Measurements from ENCODE around the gene REX1BD.

REX1BD gene

DNA sequence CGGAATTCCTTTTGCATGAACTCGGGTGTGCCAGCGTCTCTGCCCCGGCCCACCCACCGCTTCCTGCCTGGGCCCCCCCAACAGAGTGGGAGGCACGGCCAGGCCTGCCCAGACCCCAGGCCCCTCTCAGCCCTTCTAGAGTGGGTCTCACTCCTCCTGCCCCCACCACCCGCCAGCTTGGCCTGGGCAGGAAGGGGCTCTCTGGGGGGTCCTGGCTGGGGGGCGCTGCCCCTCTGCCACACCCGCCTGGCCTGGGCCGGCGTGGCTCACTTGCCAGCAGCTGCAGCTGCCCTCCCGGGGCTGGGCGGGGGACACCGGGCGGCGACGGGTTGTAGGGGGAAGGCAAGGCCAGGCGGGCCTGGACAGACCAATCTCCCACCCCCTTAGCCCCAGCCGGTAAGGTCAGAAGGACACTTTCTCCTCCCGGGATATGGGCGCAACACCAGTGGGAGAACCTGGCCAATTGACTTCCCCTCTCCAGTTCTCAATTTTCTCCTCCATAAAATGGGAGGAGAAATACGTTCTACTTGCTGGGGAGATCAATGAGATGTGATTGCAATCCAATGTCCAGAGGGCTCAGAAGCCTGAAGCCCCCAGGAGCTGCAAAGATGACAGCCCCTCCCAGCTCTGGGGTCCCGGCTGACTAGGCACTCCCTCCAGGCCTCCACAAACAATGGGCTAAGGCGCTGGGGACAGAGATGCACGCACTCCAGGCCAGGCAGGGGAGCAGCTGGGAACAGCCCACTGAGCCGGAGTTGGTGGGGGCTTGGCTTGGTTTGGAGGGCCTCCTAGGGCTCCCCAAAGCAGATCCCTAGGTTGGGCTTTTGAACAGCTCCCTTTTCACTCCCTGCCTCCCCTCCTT, 15.6 kb downstream of the REX1BD start:
- no peak for DNase-seq

DNA sequence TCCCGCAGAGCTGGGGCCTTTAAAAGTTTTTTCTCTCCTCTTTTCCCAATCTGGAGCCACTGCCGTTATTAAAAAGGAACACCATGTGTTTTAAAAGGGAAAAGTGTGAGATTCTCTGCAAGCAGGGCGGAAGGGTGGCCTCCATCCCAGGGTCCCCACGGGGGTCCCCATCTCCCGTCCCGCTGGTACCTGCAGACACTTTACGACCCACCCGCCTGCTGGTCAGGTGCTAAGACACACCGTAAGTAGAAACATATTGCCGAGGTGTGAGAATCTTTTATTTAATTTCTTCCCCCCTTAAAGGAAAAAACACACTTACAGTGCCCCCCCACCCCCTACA, 16.2 kb downstream of the REX1BD start:
- DNase-seq = no peak

DNA sequence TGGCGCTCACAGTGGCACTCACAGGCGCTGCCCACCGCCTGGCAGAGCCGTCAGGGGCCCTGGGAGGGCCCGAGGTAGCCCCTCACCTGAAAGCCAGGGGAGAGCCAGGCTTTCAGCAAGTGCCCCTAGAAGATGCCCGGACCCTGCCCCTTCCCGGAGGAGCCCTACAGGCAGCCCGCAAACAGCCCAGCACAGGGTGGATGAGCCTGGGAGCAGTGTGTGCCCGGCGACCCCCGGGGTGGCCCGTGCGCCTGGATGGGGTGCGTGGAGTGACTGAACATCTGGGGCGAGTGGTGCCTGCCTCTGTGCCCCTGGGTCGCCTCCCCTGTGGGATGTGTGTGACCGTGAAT, 16.6 kb downstream of the REX1BD start:
- DNase-seq = no peak

DNA sequence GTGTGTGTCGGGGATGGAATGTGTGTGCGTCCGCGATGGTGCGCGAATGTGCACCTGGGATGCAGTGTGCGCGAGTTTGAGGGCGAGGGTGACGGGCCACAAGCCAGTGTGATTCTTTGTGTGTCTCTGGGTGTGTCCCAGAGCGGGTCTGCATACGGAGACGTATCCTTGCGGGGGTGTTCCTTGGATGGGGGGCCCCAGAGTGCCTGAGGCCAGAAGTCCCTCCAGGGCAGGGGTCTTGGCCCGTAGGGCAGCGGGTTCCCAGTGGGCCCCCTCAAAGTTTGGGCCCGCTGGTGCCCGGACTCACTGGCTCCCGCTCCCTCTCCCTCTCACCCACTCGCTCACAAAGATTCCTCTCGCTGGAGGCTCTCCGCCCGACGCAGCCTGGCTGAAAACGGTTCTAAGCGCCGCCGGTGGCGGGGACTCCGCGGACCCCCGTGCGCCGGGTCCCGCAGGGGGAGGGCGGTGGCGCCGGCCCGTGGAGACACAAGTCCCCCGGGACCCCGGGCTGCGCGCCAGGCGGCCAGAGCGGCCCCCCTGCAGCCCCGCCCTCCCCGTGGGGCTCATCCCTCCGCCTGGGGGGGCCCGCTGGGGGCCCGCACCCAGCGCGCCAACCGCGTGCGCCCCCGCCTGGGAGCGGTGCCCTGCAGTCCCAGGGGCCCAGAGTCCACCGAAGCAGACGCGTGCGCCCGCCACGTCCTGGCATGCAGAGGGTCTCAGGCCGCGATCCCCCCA, 17.1 kb downstream of the REX1BD start:
- no peak for DNase-seq

DNA sequence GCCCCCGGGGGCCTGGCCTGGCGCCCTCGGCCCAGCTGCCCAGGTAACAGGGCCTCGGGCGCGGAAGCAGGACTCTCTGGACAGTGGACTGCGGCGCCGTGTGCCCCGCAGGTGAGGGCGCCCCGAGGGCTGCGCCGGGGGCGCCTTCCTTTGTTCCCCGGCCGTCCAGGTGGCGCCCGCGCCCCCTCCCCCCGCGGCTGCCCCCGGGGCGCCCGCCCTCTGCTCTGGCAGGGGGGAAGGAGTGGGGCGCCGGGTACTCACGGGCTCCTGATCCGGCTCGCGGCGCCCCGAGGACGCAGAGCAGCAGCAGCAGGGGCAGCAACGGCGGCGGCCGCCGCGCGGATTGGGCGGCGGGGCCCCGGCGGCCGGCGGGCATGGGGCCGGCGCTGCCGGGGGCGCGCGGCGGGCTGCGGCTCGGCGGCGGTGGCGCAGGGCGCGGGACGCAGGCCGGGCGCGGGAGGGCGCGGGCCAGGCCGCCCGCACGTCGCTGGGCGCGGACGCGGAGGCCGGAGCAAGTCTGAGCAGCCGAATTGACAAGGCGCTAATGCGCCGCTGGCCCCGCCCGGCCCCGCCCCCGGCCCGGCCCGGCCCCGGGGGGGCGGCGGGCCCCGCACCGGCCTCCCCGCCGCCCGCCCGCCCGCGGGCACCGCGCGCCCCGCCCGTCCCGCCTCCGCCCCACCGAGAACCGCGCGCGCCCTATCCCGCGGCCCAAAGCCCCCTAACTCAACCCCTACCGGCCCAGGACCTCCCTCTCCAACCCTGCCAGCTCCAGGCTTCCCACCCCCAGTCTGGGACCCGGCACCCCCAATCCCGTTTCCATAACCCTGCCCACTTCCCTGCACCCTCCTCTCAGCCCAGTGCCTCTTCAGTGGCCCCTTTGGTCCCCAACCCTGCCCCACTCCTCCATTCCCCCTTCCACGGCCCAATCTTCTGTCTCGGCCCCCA, 18.0 kb downstream of the REX1BD start, which contains the start of gene CRLF1:
Gene CRLF1 (minus strand): TSS at position 519 of the 945 bp plus-strand sequence. CDS start 143 bp downstream, at position 376.
- DNase-seq = no peak

DNA sequence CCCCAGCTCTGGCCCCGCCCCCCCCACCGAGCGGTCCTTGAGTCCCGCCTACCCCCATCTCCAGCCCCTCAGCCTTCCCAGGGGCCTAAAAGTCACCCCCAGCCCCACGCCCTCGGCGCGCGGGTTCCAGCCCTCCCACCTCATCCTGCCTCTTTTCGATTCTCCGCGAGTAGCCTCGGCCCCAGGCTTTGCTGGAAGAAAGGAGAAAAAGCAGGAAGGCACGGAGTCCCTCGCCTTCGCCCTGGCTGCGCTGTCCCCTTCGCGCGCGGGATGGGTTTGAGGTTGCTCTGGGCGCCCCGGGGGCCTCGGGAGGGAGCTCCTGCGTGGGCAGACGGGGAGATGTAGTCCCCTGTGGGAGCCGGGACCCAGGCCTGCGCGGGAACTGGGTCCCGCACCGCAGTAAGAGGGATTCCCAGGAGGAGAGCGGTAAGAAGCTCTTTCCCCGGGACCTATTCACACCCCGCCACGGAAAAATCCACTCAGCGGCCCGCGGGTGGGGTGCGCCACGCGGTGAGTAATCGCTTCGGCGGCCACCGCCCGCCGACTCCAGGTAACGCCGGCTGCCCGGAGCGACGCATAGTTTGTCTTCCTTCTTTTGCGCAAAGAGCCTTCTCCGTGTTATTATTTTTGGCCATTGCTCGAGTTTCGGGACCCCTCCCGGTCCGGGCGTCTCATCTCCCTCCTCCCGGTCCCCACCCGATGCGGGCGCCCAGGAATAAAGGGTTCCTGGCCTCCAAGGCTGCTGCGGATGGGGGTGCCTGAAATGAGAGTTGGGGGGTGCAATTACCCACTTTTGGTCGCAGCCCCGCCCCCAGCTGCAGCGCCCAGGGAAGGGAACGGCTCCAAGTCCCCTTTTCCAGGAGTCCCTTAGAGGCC, 18.9 kb downstream of the REX1BD start:
- no peak for DNase-seq

DNA sequence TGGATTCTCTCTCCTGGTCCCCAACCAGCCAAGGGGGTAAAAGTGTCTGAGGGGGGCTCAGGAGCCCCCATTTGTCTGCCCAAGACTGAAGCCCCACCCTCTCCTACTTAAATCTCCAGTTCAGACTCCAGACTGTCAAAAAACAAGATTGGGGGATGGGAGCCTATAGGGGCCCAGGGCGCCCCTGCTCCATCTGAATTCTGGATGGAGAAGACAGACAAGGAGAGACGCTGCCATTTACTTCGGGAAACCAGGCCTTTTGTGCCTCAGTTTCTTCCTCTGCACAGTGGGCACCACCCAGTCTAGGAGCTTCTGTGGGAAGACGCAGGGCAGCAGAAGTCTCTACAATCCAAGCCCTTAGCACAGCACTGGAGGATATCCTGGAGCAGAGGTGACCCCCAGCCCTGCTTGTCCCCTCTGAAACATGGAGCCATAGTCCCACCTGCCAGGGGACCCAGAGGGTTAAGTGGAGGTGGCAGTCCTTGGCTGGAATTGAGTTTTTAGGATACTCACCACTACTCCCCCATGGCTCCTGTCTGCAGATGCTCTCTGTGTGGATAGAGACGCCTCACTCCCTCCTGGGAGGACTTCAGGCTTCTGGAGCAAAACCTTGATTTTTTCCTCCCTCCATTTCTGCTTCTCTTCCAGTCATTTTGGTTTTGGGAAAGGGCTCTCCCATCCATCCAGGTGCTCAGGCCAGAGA, 19.7 kb downstream of the REX1BD start:
- DNase-seq = no peak

DNA sequence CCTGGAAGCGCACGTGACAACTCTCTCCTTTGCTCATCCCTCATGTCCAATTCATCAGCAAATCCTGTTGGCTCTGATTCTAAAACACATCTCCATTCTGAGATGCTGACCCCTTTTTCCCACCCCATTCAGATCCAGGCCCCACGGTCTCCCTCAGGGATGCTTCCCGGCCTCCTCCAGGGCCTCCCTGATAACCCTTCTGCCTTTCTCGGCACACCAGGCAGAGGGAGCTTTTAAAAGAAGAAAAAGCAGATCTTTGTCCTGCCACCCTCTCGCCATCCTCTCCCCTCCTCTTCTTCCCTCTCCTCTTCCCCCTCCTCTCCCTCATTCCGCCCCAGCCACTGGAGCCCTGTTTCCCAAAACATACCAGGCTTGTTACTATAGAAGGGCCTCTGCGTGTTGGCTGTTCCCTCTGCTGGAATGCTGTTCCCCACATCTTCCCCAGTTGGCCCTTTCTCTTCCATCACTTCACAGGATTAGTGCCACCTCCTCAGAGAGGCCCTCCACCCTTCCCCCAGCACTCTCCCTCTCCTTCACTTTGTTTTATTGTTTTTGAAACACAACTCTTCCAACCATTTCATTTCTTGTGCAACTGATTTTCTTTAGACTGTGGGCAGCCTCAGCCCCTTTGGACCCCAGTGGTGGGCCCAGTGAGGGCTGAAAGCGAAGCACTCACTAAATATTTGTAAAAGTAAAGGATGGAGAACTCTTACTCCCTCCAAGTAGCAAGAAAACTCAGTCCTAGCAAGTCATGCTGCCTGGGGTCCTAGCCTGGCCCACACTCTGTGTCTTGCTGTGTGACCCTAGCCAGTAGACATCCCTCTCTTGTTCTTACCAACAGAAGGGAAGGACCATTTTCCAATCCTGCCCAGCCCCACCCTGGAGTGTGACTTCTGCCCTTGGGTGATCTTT, 20.5 kb downstream of the REX1BD start:
- DNase-seq = no peak

DNA sequence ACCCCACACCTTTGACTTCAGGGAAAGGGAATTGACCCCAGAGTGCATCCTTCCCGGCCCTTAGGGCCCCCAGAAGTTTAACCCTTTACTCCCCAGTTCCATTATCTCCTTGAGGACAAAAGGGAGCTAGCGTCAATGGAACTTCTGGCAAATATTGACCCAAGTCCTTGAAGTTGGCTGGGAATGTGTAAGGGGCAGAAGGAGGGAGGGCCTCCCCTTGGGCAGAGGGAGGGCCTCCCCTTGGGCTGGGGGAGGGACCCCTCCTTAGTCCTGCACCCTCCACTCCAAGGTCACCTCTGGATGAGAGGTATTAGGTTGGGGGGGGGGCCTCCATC, 21.1 kb downstream of the REX1BD start:
- DNase-seq = no peak

DNA sequence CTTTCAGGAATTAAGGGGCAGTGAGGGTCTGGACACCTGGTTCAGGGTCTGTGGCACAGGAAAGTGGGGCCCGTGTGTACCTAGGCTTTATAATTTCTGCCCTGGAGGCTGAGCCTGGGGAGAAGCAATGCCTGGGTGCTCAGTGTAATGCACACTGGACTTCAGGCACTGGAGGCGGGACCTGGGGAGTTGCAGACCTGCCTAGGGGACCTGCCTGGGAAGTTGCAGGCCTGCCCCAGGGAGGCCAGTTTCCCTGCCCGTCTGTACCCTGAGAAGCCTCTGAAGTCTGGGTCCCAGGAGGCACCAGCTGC, 21.6 kb downstream of the REX1BD start:
- DNase-seq = no peak

DNA sequence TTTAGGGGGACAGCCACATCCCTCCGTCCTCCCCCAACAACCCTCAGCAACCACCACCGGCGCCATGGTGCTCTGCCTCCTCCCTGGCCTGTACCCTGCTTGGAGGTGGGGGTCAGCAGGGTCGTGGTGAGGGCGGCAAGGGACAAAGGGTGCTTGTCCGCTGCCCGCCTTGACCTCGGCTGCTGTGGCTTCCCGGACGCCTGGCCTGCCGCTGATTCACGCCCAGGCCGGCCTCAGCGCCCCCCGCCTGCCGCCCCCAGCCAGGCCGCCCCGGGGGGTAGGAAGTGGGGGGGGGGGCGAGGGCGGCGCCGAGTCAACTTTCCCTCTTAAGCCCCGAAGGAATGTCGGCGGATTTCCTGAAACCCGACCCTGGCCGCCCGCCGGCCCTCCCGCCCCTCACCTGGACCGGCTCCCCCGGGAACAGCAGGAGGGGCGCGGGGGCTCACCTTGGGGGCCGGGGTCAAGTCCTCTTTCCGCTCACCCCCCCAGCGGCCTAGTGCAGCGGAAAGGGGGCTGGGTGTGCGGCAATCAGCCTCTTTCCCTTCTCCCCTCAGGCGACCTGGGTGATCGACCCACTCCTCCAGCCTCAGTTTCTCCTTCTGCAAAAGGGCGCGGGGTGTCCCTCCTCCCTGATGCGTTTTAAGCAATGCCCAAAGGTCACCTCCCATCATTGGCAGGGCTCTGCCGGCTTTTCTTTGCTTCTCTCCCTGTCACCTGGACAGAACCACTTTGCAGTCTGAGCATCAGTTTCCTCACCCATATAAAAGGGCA, 22.1 kb downstream of the REX1BD start:
- DNase-seq = no peak

DNA sequence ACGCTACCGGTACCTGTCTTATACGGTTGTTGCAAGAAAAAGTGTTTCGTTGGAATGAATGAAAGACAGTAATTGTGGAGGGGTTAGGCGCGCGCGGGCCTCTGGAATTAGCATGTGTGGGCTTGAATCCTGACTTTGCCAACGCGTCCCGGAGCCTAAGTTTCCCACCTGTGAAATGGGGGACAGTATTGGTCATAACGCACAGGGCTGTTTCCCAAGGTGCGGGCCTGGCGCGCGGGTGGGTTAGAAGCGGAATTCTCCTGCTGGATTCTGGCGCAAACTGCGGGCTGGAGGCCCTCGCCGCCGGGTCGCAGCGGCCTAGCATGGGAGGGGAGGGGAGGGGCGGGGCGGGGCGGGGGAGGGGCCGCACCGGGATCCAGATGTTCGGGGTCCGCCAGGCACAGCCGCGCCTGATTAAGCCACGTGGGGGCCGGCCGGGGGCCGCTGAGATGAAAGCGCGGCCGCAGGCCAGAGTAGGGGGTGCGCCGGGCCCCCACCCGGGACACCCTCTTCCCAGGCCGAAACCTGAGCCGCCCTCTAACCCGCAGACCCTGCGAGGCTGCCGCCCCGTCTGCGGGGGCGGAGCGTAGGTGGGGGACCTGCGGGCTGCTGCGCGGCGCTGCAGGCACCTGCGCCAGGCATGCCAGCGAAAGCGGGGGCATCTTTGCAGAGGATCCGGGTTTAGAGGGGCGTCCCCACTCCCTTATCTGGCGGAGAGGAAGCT, 22.9 kb downstream of the REX1BD start:
- DNase-seq = no peak

DNA sequence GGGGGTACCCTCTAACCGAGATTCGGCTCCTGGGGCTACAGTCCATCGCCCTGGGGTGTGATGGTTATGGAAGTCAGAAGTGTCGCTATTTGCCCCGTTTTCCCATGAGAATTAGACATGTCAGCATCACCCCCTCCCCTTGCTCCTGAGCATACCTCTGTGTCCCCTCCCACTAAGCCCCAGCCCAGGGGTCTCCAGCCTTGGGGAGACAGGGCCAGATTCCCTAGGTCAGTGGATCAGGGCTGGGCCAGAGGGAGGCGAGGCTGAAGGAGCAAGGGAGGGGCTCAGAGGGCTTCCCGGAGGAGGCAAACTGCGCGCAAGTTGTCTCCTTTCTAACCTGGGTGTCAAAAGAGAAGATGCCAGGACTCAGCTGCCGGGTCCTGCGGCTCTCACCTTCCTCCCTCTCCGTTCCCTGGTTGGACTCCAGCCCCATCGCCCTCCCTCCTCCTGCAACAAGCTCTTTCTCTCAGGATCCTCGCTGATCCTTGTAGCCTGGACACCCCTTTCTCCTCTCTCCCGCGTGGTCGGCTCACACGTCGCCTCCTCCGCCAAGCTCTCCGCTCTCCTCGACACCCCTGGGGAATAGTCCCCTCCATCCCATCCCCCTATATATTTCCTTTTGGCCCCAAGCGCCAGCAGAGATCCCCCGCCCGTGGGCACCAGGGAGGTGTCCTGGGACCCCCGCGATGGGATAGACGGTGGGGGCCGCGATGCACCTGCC, 23.6 kb downstream of the REX1BD start:
- DNase-seq = no peak

DNA sequence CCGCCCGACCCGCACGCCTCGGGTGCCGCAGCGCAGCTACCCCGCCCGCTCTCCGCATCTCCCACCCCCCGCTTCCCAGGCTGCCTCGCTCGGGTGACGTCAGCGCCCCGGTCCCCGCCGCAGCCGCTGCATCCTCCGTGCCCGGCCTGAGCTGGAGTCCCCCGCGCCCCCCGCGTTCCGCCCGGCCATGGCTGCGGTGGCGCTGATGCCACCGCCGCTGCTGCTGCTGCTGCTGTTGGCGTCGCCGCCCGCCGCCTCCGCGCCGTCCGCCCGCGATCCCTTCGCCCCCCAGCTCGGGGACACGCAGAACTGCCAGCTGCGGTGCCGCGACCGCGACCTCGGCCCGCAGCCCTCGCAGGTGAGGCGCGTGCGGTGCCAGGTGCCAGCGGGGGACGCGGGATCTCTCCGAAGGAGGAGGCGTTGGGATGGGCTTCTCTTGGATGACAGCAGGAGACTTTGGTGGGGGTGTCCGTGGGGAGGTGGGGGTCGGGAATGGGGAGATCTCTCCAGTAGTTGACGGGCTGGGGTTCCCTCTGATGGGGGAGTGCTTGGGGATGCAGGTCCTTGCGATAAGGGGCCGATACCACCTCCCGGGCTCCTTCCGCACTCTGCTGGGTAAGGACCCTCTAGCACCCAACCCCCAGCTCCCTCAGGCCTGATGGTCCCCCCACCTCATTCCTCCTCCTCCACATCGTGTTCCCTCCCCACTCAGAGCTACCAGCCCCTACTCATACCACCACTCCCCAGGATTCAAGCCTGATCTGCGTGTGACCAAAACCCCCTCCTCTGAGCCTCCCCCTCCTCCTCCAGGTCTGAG, 24.4 kb downstream of the REX1BD start, which contains the start of gene TMEM59L:
Gene TMEM59L (plus strand): TSS at position 99 of the 817 bp plus-strand sequence. CDS start 89 bp downstream, at position 188.
- DNase-seq = no peak

DNA sequence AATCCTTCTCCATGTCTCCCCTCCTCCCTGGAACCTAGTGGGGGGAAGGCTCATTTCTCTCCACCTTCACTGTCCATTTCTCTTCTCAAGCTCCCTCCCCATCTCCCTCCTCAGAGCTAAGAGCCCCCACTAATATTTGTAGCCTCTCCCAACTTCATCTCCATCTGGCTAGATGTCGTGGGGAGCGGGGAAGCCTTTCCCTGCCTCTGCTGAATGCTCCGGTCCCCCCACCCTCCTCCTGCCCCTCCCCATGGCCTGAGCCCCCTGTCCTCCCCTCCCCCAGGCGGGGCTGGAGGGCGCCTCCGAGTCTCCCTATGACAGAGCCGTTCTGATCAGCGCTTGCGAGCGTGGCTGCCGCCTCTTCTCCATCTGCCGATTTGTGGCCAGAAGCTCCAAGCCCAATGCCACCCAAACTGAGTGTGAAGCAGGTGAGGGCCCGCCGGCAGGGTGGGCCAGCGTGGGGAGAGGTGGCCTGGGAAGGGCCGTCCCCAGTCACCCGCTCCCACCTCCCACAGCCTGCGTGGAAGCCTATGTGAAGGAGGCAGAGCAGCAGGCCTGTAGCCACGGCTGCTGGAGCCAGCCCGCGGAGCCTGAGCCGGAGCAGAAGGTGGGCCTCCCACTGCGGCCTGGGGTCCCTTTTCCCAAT, 25.1 kb downstream of the REX1BD start:
- no peak for DNase-seq

DNA sequence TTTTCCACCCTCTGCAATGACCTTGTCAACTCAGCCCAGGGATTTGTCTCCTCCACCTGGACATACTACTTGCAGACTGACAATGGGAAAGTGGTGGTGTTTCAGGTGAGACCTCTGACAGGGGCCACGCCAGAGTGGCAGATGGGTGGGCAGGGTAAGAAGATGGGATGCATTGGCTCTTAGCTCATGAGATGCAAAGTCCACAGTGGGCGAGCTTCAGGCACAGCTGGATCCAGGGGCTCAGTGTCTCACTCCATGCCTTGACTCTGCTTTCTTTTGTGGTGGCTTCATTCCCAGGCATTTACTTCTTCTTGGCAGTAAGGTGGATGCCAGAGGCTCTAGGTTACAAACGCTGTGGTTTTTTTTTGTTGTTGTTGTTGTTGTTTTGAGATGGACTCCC, 27.4 kb downstream of the REX1BD start:
- DNase-seq = no peak

DNA sequence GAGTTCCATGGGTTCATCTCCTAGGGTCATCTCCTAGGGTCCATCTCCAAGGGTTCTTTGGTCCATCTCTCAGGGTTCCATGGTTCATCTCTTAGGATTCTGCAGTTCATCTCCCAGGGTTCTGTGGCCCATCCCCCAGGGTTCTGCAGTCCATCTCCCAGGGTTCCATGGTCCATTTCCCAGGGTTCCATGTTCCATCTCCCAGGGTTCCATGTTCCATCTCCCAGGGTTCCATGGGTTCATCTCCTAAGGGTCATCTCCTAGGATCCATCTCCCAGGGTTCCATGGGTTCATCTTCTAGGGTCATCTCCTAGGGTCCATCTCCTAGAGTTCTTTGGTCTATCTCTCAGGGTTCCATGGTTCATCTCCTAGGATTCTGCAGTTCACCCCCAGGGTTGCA, 29.0 kb downstream of the REX1BD start:
- no peak for DNase-seq
